GM10266 (cell line): ENCODE measurements around the gene CRNN.

Source experiments
- DNase-seq: peaks from one replicate; pipeline ENCODE4 v3.0.0; 2012; ENCODE audit errors: extremely low spot score
- TF ChIP-seq, protein P1 (sequence below): IDR thresholded peaks from 2 replicates; pipeline ENCODE4 v1.5.1; 2012; ENCODE audit warnings: mild to moderate bottlenecking, low read depth; ENCODE audit not compliant: control insufficient read depth, insufficient read depth; ENCODE audit errors: missing control alignments

The CRNN gene

DNA sequence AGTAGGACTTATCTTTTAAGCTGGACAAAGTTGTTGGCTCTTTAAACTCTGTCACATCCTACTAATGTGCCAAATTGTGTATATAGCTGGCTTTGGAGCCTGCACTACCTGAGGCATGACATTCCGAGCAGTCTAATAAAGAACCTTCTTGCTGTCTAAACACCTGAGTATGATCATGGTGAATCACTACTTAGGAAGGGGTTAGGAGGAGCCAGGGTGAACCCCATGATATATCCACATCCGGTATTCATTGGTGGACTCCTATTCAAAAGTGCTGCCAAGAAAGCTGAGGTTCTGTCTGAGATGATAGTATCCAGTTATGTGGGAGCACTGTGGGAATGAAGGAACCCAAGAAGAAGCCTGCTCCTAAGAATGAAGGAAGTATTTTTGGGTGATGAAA is 27.1 kb downstream of the CRNN start:
- no peak for DNase-seq
- TF ChIP-seq, protein P1, sequence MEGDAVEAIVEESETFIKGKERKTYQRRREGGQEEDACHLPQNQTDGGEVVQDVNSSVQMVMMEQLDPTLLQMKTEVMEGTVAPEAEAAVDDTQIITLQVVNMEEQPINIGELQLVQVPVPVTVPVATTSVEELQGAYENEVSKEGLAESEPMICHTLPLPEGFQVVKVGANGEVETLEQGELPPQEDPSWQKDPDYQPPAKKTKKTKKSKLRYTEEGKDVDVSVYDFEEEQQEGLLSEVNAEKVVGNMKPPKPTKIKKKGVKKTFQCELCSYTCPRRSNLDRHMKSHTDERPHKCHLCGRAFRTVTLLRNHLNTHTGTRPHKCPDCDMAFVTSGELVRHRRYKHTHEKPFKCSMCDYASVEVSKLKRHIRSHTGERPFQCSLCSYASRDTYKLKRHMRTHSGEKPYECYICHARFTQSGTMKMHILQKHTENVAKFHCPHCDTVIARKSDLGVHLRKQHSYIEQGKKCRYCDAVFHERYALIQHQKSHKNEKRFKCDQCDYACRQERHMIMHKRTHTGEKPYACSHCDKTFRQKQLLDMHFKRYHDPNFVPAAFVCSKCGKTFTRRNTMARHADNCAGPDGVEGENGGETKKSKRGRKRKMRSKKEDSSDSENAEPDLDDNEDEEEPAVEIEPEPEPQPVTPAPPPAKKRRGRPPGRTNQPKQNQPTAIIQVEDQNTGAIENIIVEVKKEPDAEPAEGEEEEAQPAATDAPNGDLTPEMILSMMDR: no peak

DNA sequence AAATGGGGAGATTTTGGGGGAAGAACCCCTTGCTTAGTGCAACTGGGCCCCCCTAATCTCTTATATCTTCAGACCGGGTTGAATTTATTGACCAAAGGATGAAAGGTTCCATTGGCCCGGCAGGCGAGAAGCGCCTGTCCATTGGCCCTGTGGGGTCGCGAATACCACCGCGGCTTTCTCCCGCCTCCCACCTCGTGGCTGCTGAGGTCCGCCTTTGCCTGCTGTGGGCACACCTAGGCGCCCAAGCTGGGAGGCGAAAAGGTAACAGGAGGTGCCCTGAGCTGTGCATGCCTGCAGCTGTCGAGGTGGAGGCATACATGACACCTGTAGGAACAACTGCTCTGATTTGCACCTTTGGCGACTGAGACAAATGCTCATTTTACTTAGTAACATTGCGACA is 33.1 kb downstream of the CRNN start:
- no peak for DNase-seq
- TF ChIP-seq, protein P1: no peak

DNA sequence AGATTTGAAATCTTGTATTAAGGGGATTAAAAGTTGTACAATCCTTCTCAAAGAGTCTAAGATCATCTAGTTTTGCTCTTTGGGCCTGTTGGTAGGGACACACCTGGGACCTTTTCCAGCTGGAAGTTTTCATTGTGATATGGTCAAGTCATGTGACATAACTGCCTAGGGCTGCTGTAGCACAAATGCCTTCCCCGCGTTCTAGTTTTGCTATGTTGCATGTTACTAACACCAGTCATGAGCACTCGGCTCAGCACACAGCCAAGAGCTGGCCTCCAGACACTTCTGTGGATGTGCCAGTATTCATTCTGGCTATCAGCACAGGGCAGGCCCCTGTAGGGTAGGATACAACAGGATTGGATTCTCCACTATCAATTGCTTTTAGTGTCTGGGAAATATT is 39.6 kb downstream of the CRNN start:
- DNase-seq: no peak
- TF ChIP-seq, protein P1: no peak

DNA sequence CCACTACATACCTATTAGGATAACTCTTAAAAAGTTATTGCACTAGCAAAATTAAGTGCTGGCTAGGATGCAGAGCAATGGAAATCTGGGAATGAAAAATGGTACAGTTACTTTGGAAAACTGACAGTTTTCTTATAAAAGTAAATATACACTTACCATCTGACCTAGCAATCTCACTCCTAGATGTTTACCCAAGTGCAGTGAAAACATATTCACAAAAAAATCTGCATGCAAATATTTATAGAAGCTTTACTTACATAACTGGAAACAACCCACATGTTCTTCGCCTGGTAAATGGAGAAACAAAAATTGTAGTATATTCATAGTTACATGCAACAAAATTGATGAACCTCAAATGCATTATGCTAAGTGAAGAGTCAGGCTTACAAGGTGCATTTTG is 41.4 kb downstream of the CRNN start:
- no peak for DNase-seq
- TF ChIP-seq, protein P1: no peak

DNA sequence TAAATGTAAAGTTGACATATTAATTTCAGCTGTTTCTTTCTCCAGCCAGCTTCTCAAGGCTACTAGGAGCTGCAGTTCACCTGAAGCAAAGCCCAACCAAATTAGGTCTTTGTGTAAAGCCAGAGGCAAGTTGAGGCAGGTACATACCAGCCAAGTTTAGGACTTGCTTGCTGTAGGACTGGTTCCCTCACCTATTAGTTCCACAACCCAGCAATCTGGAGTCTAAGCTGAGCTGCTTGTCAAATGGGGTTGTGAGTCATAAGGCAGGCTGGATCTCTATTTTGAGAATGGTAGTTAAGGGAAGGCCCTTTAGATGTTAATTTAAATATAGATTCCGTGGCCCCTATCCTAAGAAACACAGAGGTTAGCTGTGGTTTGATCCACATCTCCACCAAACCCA is 46.6 kb downstream of the CRNN start:
- TF ChIP-seq, protein P1: no peak
- no peak for DNase-seq

DNA sequence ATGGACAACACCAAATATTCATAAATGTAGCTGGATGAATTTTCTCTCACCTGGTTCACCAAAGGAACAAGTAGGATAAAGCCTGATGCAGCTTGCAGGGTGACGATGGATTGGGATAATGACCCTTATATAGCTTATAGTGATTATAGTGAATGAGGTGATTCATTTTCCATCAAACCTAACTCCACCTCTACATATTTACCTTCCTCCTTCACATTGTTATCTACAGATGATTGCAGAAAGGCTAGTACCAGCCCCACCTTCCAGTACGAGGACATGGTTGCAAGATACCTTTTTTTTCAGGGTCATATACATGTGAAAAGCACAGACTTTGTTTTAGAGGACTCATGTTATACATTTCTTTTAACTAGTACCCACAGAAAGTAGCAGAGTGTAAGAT is 54.2 kb downstream of the CRNN start, which contains the start of gene FLG2:
Gene FLG2, minus strand, starts transcription at position 101 of the 400 bp plus-strand sequence. CDS start 1,122 bp downstream, outside the sequence.
- TF ChIP-seq, protein P1: no peak
- DNase-seq: no peak
